MM.1S (cell line): ENCODE measurements around the gene FOXP1.

Source experiments
- EZH2 ChIP-seq: fragments of 300-600 bp; sonication (generic); optimal IDR thresholded peaks from 2 replicates; pipeline ENCODE3; 2017; ENCODE audit warnings: low read depth, mild to moderate bottlenecking, antibody characterized with exemption, low read length, mixed read lengths
- EZH2phosphoT487 ChIP-seq: fragments of 300-600 bp; sonication (generic); IDR thresholded peaks from 2 replicates; pipeline ENCODE4 v1.6.1; 2018; ENCODE audit warnings: antibody characterized with exemption, low read length
- TF ChIP-seq, protein P1 (sequence below): fragments of 300-600 bp; sonication (generic); IDR thresholded peaks from 2 replicates; pipeline ENCODE4 v1.5.1; 2016; ENCODE audit warnings: antibody characterized with exemption, low read length, mixed read lengths

DNA sequence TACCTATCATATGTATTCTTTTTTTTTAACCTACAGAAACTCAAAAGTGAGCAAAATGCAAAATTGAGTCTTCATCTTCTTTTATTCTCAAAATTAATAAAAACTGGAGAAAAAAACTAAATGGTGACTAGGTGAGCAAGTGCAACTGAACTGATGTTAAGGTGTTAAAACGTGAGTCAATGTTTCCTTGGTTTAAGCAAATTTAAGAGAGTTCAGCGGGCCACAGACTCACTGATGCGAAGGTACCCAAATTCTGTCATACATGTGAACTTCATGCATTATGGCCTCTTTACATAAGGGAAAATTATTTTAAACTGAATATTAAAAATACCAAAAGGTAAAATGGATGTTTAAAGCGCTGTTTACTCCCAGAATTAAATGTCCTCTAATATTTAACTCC, 206.6 kb downstream of the FOXP1 start:
- TF ChIP-seq, protein P1, sequence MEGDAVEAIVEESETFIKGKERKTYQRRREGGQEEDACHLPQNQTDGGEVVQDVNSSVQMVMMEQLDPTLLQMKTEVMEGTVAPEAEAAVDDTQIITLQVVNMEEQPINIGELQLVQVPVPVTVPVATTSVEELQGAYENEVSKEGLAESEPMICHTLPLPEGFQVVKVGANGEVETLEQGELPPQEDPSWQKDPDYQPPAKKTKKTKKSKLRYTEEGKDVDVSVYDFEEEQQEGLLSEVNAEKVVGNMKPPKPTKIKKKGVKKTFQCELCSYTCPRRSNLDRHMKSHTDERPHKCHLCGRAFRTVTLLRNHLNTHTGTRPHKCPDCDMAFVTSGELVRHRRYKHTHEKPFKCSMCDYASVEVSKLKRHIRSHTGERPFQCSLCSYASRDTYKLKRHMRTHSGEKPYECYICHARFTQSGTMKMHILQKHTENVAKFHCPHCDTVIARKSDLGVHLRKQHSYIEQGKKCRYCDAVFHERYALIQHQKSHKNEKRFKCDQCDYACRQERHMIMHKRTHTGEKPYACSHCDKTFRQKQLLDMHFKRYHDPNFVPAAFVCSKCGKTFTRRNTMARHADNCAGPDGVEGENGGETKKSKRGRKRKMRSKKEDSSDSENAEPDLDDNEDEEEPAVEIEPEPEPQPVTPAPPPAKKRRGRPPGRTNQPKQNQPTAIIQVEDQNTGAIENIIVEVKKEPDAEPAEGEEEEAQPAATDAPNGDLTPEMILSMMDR = no peak
- TF ChIP-seq EZH2phosphoT487 (no peak), EZH2 (no peak)
